HuH-7 (cell line): ENCODE measurements around the gene TNF.

Experiments used
- DNase-seq: peaks from one replicate; pipeline ENCODE4 v3.0.0; 2011; ENCODE audit warnings: low spot score

The TNF gene

DNA sequence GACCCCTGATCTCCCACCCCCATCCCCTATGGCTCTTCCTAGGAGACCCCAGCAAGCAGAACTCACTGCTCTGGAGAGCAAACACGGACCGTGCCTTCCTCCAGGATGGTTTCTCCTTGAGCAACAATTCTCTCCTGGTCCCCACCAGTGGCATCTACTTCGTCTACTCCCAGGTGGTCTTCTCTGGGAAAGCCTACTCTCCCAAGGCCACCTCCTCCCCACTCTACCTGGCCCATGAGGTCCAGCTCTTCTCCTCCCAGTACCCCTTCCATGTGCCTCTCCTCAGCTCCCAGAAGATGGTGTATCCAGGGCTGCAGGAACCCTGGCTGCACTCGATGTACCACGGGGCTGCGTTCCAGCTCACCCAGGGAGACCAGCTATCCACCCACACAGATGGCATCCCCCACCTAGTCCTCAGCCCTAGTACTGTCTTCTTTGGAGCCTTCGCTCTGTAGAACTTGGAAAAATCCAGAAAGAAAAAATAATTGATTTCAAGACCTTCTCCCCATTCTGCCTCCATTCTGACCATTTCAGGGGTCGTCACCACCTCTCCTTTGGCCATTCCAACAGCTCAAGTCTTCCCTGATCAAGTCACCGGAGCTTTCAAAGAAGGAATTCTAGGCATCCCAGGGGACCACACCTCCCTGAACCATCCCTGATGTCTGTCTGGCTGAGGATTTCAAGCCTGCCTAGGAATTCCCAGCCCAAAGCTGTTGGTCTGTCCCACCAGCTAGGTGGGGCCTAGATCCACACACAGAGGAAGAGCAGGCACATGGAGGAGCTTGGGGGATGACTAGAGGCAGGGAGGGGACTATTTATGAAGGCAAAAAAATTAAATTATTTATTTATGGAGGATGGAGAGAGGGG is 1.9 kb upstream of the TNF start:
- no peak for DNase-seq

DNA sequence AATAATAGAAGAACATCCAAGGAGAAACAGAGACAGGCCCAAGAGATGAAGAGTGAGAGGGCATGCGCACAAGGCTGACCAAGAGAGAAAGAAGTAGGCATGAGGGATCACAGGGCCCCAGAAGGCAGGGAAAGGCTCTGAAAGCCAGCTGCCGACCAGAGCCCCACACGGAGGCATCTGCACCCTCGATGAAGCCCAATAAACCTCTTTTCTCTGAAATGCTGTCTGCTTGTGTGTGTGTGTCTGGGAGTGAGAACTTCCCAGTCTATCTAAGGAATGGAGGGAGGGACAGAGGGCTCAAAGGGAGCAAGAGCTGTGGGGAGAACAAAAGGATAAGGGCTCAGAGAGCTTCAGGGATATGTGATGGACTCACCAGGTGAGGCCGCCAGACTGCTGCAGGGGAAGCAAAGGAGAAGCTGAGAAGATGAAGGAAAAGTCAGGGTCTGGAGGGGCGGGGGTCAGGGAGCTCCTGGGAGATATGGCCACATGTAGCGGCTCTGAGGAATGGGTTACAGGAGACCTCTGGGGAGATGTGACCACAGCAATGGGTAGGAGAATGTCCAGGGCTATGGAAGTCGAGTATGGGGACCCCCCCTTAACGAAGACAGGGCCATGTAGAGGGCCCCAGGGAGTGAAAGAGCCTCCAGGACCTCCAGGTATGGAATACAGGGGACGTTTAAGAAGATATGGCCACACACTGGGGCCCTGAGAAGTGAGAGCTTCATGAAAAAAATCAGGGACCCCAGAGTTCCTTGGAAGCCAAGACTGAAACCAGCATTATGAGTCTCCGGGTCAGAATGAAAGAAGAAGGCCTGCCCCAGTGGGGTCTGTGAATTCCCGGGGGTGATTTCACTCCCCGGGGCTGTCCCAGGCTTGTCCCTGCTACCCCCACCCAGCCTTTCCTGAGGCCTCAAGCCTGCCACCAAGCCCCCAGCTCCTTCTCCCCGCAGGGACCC is 981 bp upstream of the TNF start:
- DNase-seq = no peak

DNA sequence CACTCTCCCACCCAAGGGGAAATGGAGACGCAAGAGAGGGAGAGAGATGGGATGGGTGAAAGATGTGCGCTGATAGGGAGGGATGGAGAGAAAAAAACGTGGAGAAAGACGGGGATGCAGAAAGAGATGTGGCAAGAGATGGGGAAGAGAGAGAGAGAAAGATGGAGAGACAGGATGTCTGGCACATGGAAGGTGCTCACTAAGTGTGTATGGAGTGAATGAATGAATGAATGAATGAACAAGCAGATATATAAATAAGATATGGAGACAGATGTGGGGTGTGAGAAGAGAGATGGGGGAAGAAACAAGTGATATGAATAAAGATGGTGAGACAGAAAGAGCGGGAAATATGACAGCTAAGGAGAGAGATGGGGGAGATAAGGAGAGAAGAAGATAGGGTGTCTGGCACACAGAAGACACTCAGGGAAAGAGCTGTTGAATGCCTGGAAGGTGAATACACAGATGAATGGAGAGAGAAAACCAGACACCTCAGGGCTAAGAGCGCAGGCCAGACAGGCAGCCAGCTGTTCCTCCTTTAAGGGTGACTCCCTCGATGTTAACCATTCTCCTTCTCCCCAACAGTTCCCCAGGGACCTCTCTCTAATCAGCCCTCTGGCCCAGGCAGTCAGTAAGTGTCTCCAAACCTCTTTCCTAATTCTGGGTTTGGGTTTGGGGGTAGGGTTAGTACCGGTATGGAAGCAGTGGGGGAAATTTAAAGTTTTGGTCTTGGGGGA is 754 bp downstream of the TNF start:
- DNase-seq = no peak

DNA sequence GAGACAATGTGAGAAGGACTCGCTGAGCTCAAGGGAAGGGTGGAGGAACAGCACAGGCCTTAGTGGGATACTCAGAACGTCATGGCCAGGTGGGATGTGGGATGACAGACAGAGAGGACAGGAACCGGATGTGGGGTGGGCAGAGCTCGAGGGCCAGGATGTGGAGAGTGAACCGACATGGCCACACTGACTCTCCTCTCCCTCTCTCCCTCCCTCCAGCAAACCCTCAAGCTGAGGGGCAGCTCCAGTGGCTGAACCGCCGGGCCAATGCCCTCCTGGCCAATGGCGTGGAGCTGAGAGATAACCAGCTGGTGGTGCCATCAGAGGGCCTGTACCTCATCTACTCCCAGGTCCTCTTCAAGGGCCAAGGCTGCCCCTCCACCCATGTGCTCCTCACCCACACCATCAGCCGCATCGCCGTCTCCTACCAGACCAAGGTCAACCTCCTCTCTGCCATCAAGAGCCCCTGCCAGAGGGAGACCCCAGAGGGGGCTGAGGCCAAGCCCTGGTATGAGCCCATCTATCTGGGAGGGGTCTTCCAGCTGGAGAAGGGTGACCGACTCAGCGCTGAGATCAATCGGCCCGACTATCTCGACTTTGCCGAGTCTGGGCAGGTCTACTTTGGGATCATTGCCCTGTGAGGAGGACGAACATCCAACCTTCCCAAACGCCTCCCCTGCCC is 1.7 kb downstream of the TNF start:
- no peak for DNase-seq

DNA sequence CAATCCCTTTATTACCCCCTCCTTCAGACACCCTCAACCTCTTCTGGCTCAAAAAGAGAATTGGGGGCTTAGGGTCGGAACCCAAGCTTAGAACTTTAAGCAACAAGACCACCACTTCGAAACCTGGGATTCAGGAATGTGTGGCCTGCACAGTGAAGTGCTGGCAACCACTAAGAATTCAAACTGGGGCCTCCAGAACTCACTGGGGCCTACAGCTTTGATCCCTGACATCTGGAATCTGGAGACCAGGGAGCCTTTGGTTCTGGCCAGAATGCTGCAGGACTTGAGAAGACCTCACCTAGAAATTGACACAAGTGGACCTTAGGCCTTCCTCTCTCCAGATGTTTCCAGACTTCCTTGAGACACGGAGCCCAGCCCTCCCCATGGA is 2.2 kb downstream of the TNF start:
- DNase-seq = no peak

DNA sequence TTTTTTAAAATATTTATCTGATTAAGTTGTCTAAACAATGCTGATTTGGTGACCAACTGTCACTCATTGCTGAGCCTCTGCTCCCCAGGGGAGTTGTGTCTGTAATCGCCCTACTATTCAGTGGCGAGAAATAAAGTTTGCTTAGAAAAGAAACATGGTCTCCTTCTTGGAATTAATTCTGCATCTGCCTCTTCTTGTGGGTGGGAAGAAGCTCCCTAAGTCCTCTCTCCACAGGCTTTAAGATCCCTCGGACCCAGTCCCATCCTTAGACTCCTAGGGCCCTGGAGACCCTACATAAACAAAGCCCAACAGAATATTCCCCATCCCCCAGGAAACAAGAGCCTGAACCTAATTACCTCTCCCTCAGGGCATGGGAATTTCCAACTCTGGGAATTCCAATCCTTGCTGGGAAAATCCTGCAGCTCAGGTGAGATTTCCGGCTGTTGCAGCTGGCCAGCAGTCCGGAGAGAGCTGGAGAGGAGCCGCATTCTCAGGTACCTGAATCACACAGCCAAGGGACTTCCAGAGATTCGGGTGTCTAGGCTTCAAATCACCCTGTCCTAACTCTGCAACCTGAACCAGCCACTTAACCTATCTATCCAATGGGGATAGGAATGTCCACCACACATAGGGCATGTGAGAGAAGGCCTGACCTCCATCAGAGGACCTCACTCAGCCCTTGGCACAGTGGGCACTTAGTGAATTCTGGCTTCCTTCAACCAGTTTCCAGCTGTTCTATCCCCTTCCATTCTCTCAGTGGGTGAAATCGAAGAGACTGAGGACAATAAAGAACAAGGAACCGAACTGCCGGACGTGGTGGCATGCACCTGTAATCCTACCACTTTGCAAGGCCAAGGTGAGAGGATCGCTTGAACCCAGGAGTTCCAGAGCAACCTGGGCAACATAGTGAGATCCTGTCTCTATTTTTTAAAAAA is 3.1 kb downstream of the TNF start:
- no peak for DNase-seq

DNA sequence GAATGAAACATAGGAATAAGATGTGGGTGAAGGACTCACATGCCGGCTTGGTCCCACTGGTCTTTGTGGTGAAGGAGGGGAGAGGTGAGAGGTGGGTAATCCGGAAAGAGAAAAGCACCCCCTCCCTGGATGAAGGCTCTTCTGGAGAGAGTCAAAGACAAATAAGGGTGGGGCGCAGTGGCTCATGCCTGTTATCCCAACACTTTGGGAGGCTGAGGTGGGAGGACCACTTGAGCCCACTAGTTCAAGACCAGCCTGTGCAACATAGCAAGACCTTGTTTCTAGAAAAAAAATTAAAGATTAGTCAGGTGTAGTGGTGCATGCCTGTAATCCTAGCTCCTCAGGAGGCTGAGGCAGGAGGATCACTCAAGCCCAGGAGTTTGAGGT is 3.7 kb downstream of the TNF start:
- no peak for DNase-seq

DNA sequence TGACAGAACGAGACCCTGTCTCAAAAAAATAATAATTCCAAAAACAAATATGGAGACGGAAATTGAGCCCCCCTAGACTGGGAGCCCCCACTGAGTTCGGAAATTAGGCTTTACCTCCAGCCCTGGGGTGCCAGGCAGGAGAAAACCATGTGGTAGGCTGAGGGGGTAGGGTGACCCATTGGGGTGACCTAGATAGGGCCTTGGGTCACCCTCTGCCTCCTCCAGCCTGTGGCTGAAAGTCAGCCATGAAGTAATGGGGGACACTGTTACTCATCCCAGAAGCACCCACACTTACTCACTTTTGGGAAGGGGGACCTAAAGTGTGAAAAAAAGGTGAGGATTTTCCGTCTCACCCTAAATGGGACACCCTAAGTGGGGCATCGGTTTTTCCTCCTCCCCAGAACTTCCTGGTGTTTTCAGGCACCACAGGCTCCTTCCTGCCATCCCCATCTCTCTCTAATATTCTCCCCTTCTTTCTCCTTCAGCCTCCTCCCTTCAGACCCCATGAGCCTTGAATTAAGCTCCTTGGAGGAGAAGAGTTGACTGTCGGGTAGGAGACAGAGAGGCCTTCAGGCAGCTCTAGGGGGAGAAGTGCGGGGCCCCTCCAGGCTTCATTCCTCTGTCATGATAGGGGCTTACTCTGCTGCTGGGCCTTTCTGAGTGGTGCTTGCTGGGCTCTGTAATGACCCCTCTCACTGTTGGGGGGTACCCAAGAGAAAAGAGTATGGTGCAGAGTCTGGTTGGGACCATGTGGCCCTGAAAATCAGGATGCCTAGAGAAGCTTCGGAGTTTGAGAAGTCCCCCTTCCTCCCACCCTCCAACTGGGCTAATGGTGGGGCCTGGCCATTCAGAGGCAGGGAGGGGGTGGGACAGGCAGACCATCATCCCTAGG is 4.4 kb downstream of the TNF start:
- no peak for DNase-seq

DNA sequence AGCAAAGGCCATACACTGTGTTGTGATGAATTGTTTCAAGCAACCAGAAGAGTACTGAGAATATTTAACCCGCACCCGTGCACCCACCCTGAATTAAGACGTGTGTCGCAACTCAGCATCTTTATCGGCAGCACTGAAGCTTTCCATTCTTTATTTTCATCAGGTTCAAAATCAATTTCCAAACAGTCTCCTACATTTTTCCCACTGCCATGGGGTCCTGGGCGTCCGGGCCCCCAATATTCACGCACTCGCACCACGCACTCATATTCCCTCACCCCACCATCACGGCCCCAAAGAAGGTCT is 5.0 kb downstream of the TNF start:
- no peak for DNase-seq

DNA sequence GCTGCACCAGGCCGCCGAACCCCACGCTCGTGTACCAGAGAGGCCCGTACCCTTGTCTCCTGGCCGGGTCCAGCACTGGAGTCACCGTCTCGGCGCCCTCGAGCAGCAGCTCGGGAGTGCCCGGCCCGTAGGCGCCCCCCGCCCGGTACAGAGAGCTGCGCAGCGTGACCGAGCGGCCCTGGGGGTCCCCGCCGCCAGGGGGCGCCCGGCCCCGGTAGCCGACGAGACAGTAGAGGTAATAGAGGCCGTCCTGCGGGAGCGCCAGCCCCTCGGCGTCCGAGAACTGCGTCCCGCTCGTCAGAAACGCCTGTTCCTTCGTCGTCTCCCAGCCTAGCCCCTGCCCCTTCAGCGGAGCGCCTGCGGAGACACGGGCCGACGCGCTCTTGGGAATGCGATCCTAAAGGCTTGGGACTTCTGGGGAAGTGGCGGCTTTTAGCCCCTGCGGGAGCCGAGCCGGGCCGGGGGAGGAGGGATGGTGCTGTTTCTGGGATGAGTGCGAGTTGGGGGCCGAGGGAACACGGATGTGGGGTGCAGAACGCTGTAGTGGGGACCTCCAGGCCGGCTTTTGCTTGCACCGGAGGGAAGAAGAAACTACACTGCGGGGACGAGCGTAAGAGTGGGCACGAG is 5.6 kb downstream of the TNF start:
- peak; percentile 81 for DNase-seq

DNA sequence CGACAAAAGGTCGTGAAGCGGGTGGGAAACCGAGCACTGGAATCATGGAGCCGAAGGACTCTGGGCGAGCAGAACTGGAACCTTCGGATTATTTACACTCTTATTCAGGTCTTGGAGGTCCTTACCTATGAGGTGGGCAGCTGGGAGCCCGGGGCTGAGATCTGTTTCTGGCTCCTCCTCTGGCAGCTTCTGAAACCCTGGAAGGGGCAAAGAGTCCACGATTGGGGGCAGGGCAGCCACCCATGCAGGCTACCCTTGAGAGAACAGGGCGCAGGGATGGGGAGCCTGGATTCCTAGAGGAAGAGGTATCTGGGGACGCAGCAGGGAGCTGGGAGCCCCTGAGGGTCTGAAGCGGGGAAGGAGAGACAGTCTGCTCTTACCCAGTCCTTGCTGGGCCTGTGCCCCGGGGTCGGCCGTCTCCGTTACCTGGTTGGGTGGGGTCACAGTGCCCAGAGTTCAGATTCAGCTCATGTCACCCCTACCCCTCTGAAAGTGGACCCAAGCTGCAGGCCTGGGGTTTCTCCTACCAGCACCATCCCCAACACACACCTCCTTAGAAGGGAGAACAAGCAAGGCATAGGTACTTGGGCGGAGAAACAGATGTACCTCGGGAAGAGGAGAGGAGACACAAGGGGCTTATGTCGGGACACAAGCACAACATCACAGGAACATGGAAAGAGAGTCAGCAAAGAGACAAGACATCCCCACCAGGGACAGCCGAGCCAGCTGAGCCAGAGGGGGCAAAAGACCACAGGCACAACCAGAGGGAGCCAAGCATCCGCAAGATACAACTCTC is 6.3 kb downstream of the TNF start:
- DNase-seq = no peak

DNA sequence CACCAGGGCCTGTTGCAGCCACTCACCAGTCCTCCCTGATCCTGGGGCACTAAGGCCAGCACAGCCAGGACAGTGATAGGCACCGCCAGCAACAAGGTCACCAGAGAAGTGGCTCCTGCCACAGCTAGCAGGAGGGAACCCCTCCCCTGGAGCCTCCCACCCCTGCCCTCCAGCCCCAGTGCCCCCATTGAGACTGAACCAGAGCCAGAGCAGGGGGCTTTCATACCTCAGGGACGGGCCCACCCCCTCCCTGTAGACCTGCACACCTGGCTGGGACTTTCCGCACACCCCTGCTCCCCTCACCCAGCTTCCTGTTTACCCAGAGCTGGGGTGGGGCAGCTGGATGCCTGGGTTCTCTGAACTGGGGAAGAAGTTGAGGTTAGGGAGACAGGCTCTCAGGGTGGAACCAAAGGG is 6.9 kb downstream of the TNF start, which contains the start of gene LTB:
Gene LTB, minus strand, starts transcription at position 195 of the 414 bp plus-strand sequence. Its CDS starts 7 bp downstream, at position 188.
- DNase-seq = no peak

DNA sequence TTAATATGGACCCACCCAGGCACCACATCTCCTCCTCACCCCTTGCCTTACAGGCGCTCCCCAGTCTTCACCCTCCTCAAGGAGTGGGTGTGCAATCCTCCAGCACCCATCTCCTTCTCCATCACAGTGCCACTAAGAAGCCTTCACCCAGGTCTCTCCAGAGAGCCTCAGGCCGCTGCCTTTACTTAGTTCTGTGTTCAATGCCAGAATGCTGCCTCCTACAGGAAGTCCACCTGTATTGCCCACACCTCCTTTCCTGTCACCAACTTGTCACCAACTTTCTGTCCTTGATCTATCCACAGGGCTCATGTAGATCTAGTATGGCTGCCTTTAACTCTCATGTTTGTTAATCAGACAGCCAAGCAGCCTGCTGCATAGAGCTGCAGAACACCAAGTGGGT is 10.1 kb downstream of the TNF start:
- DNase-seq = no peak

DNA sequence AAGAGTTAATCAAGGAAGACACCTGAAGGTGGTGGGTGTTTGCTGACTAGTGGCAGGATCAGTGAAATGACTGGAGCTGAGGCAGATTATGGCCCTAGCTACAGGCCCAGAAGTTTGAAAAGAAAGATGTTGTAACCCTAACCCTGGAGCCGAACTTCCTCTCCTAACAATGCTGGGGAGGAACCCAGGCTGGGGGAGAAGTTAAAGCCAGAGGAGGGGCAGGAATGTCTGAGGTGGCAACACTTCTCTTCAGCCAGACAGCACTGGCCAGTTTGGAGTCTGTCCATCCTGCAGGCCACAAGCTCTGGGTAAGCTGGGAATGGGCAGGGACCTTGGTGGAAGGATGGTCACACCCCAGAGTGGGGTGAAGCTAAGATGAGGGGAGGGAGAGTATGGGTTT is 10.6 kb downstream of the TNF start, which contains the start of gene LST1:
Gene LST1, plus strand, starts transcription at position 270 of the 400 bp plus-strand sequence. CDS start 1,023 bp downstream, outside the sequence.
- no peak for DNase-seq

DNA sequence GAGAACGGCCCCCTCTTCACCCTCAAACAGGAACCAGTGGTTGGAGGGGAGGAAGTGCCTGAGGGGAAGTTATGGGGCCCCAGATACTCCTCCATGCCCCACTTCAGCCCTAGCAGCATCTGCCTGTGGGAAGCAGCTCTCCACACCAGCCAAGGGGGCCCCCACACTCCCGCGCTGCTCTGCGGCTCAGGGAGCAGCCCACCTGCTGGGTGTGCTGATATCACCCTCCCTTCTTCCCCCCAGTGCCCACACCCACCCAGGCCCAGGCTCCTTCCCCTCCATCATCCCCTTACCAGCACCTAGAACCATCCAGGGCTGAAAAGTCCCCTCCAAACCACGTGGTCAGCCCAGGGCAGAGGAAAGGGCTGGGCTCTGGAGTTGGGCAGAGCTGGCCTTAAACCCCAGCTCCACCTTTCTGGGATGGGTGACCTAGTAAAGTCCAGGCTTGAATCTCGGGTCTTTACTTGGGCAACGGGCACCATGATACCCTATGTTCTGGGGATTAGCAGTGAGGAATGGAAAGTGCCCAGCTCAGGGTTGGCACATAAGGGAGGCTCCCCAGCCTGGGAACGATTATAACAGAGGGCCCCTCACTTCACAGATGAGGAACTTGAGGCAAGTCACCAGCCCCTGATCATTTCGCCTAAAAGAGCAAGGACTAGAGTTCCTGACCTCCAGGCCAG is 11.4 kb downstream of the TNF start:
- DNase-seq = no peak

DNA sequence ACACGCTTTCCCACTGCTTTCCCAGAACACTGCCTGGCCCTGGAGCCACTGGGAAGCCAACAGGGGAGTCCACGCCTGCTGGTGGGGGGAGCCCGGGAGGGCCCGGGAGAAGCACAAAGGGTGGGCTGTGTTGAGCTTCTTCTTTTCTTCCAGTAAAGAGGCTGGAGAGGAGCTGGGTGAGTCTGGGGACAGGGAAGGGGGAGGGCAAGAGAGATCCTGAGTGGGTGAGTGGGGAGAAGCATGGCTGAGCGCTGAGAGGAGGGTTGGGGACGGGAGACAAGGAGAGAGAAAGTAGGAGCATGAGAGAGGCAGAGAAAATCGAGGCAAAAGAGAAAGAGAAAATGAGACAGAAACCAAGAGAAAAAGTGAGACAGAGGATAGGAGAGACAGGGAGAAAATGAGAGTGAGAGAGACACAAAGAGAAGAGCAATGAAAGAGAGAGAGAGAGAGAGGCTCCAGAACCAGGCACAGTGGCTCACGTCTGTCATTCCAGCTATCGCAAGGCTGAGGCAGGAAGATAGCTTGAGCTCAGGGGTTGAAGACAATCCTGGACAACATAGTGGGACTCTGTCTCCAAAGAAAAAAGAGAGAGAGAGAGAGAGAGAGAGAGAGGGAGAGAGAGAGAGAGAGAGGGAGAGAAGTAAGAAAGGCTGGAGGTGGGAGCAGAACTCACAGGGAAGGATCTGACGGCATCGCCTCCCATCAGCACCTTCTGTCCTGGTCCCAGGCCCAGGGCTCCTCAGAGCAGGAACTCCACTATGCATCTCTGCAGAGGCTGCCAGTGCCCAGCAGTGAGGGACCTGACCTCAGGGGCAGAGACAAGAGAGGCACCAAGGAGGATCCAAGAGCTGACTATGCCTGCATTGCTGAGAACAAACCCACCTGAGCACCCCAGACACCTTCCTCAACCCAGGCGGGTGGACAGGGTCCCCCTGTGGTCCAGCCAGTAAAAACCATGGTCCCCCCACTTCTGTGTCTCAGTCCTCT is 12.7 kb downstream of the TNF start:
- no peak for DNase-seq
